Pancreas (tissue), 10 donors: ENCODE results near the gene ATP7A. TPM values are rescaled to one million over a fixed set of nuclear protein-coding genes. Genes with fewer than 3 reads are reported as not detected.
"Not testable (repeated sequence)": the region's sequence is repeated elsewhere in the genome, so short reads cannot be mapped to it uniquely, and the experiment has no call there.

Experiments
- ATAC-seq, 4 donors: fragments of 200-7000 bp; cut with Tn5 transposase; one replicate each; pipeline versions ENCODE4 v1.8.0 to v1.9.1; 2020; ENCODE audit warnings: mild to moderate bottlenecking in 4 of 4, moderate library complexity in 4 of 4
- DNase-seq, 6 donors: peaks; one replicate each; pipeline ENCODE4 v3.0.0-alpha.2; 2020
- FAIRE-seq: peaks from 2 replicates; lab custom pipeline; 2012; peaks lifted over from hg19 to GRCh38; lab: Jason Lieb, UNC
- H3K27ac ChIP-seq, 4 donors: fragments of 200-600 bp; sonication (generic); 1 replicate in 3 of 4; 2 replicates in 1 of 4; pipeline versions ENCODE4 v1.5.0 to v1.8.0; 2020
- H3K27me3 ChIP-seq, 4 donors: fragments of 200-600 bp; one replicate each; pipeline ENCODE4 v1.8.0; 2021
- H3K36me3 ChIP-seq, 3 donors: fragments of 200-600 bp; sonication (generic) in 1 of 3; one replicate each; pipeline versions ENCODE4 v1.5.0 to v1.8.0; 2020 to 2021
- H3K4me1 ChIP-seq, 3 donors: fragments of 200-600 bp; one replicate each; pipeline ENCODE4 v1.8.0; 2021
- H3K4me3 ChIP-seq, 4 donors: fragments of 200-600 bp; sonication (generic) in 2 of 4; one replicate each; pipeline versions ENCODE4 v1.5.0 to v1.8.0; 2020 to 2021
- H3K9me3 ChIP-seq, 4 donors: fragments of 200-600 bp; one replicate each; pipeline ENCODE4 v1.8.0; 2021
- CTCF ChIP-seq, 4 donors: fragments of 200-600 bp; sonication (generic) in 3 of 4; IDR thresholded peaks; one replicate each; pipeline versions ENCODE4 v1.5.0 to v1.8.0; 2021; ENCODE audit warnings: antibody characterized with exemption in 4 of 4
- WGBS, 2 donors: extraction: QIAGEN DNeasy Blood & Tissue Kit; methylation state at CpG; one replicate each; pipeline ENCODE4 v1.1.7; 2013; 5-methylcytosine and 5-hydroxymethylcytosine counted together
- intact Hi-C, 3 donors: fragments of 100-400 bp; cut with DNase I; formaldehyde crosslinking; loops; one replicate each; pipeline versions ENCODE4 v1.11.1 to v1.14.2; 2022
- polyA plus RNA-seq, 2 donors: library from polyadenylated mRNA; stranded (reverse); fragments of 200-250 nt; gene quantifications; one replicate each; pipeline ENCODE4 v1.2.3, GENCODE V29; 2013
- total RNA-seq, 6 donors: library from RNA; stranded (reverse); fragmentation: NEBNext Ultra II Directional in 4 of 6; extraction: Animal tissue kit (Norgen Biotek cat#: 25700) in 4 of 6; gene quantifications; one replicate each; pipeline versions ENCODE4 v1.2.1 to v1.2.4, GENCODE V29; 2021 to 2023
- donor health status: healthy with polysubstance abuse.
- donor health status: DM: no; HTN: no; CAD: no; lungs with moderate emphysema.
- donor health status: DM: no; HTN: no; CAD: no.
- donor health status: control.
- donor health status: control.
- donor health status: Bipolar disorder and iron deficiency.
- donor health status: DM: yes; HTN: yes; CAD: no.
- donor health status: DM: no; HTN: no; CAD: no.
- donor health status: DM: no; HTN: no; CAD: no.
- donor health status: DM: yes; HTN: yes; CAD: no.

The ATP7A gene
- total and polyA plus RNA-seq, 8 donors: 1.3 to 7.8 (median 4.1) TPM

GRCh38 chrX:77938083-77938680, 27.7 kb downstream of the ATP7A start:
- H3K4me1 ChIP-seq: peaks cover under 1 to 15% (median 8%) of the 10 kb centered on the region in 3 donors
- H3K27me3 ChIP-seq: no peaks in the 10 kb centered on the region
- no peaks in the 10 kb centered on the region for H3K36me3 ChIP-seq
- peak in 2 of 4 donors; percentile 52 to 57 for ATAC-seq
- intact Hi-C loops: no loop called here
- no peaks in the 10 kb centered on the region for H3K9me3 ChIP-seq
- DNase-seq: no peak
- FAIRE-seq: no peak
- TF ChIP-seq CTCF (IDR thresholded peaks at IDR 0.05): no peak
- no peak overlapping the region for H3K4me3 ChIP-seq
- 13 to 37% methylated on average over 4 of the region's 4 CpGs for WGBS, 2 donors
- H3K27ac ChIP-seq: peak overlapping the region in 1 of 4 donors; percentile 39

GRCh38 chrX:77945031-77945430, 34.5 kb downstream of the ATP7A start:
- H3K27ac ChIP-seq, H3K27me3 ChIP-seq, DNase-seq, intact Hi-C loops, H3K9me3 ChIP-seq, ATAC-seq, H3K4me3 ChIP-seq, FAIRE-seq, H3K4me1 ChIP-seq, H3K36me3 ChIP-seq: not testable (repeated sequence)
- WGBS, 2 donors: 89 to 91% methylated on average over 6 of the region's 6 CpGs

- Histone ChIP-seq H3K4me1 (peaks cover 0 to 5% (median 0%) of the 10 kb centered on the region in 3 donors), H3K36me3 (no peaks in the 10 kb centered on the region), H3K4me3 (no peak overlapping the region), H3K27ac (no peak overlapping the region), H3K9me3 (no peaks in the 10 kb centered on the region), H3K27me3 (no peaks in the 10 kb centered on the region)
- no peak for ATAC-seq
- FAIRE-seq: no peak
- intact Hi-C loops: no loop called here
- no peak for DNase-seq
- 81 to 97% methylated on average over 7 of the region's 7 CpGs for WGBS, 2 donors
- TF ChIP-seq CTCF (IDR thresholded peaks at IDR 0.05): no peak
Observed at GRCh38 chrX:77945910-77946545, 35.5 kb downstream of the ATP7A start.

- FAIRE-seq (peak; percentile 87), DNase-seq (no peak), ATAC-seq (no peak)
- 78 to 97% methylated on average over 2 of the region's 2 CpGs for WGBS, 2 donors
- Histone ChIP-seq H3K4me3 (no peak overlapping the region), H3K27me3 (no peaks in the 10 kb centered on the region), H3K4me1 (peaks cover 0 to 5% (median 0%) of the 10 kb centered on the region in 3 donors), H3K27ac (no peak overlapping the region), H3K36me3 (no peaks in the 10 kb centered on the region), H3K9me3 (no peaks in the 10 kb centered on the region)
- no peak for TF ChIP-seq CTCF (IDR thresholded peaks at IDR 0.05)
- intact Hi-C loops: no loop called here
Observed at GRCh38 chrX:77946571-77946970, 36.1 kb downstream of the ATP7A start.

GRCh38 chrX:77949840-77950239, 39.3 kb downstream of the ATP7A start:
- Histone ChIP-seq H3K27ac (no peak overlapping the region), H3K36me3 (no peaks in the 10 kb centered on the region), H3K27me3 (no peaks in the 10 kb centered on the region), H3K4me1 (peaks cover 0 to 13% (median 6%) of the 10 kb centered on the region in 3 donors), H3K4me3 (no peak overlapping the region), H3K9me3 (no peaks in the 10 kb centered on the region)
- intact Hi-C loops: no loop called here
- ATAC-seq: peak in 3 of 4 donors; percentile 32 to 67 (median 55)
- TF ChIP-seq CTCF (IDR thresholded peaks at IDR 0.05): no peak
- peak in 3 of 6 donors; percentile 2 to 23 (median 22) for DNase-seq
- FAIRE-seq: no peak
- 55 to 65% methylated on average over 2 of the region's 2 CpGs for WGBS, 2 donors
